H1 (cell line): Measurements from ENCODE around the gene WLS. TPM values are rescaled to one million over a fixed set of nuclear protein-coding genes. Genes with fewer than 3 reads are reported as not detected.

Experiments used
- CTCF ChIA-PET: fragments of 300-600 bp; sonication (Branson Sonifier 250); formaldehyde crosslinking; loops from one replicate; lab custom pipeline; 2021; ENCODE audit not compliant: partially characterized antibody; lab: Charles Lee
- POLR2A ChIA-PET: fragments of 300-600 bp; sonication (Branson Sonifier 250); formaldehyde crosslinking; loops from one replicate; lab custom pipeline; 2021; ENCODE audit warnings: inconsistent platforms; ENCODE audit not compliant: partially characterized antibody; lab: Charles Lee
- DNase-seq, 2 experiments: peaks; one replicate each; pipeline versions ENCODE4 v3.0.0 to v3.0.0-alpha.2; 2010 to 2022; ENCODE audit warnings: low spot score in 2 of 2, low read depth in 1 of 2, mixed read lengths in 1 of 2
- FAIRE-seq: peaks from 2 replicates; lab custom pipeline; 2011; peaks lifted over from hg19 to GRCh38; lab: Jason Lieb, UNC
- H2AFZ ChIP-seq: 2 replicates; pipeline ENCODE4 v1.8.1; 2012; ENCODE audit warnings: low read length, inconsistent platforms
- H2AK5ac ChIP-seq: 2 replicates; pipeline ENCODE4 v1.6.1; 2013; ENCODE audit warnings: low read depth, low read length
- H2BK120ac ChIP-seq: replicated peaks from 2 replicates; pipeline ENCODE3; 2013; ENCODE audit warnings: low read depth, low read length, inconsistent platforms
- H2BK12ac ChIP-seq: 2 replicates; pipeline ENCODE4 v1.6.1; 2013; ENCODE audit warnings: low read depth, low read length
- H2BK15ac ChIP-seq: 2 replicates; pipeline ENCODE4 v1.6.1; 2013; ENCODE audit warnings: low read length
- H2BK20ac ChIP-seq: 2 replicates; pipeline ENCODE4 v1.6.1; 2013; ENCODE audit warnings: low read length
- H2BK5ac ChIP-seq: 2 replicates; pipeline ENCODE4 v1.6.1; 2013; ENCODE audit warnings: low read depth, low read length
- H3K14ac ChIP-seq: 2 replicates; pipeline ENCODE4 v1.6.1; 2013; ENCODE audit warnings: inconsistent platforms; ENCODE audit not compliant: insufficient read length
- H3K18ac ChIP-seq: 2 replicates; pipeline ENCODE4 v1.6.1; 2013; ENCODE audit warnings: low read length; ENCODE audit errors: extremely low read depth
- H3K23ac ChIP-seq: 2 replicates; pipeline ENCODE4 v1.6.1; 2013; ENCODE audit warnings: inconsistent platforms; ENCODE audit not compliant: insufficient read length
- H3K23me2 ChIP-seq: 2 replicates; pipeline ENCODE4 v1.6.1; 2013; ENCODE audit warnings: low read depth, low read length
- H3K27ac ChIP-seq: 2 replicates; pipeline ENCODE4 v1.6.1; 2011; ENCODE audit warnings: low read depth, low read length, inconsistent platforms
- H3K27me3 ChIP-seq, 4 experiments: replicated peaks in 1 of 4; 1 replicate in 1 of 4; 2 replicates in 3 of 4; pipeline versions ENCODE4 v1.6.1 to v1.8.1; 2011 to 2013; ENCODE audit warnings: low read length in 3 of 4, mild to moderate bottlenecking in 3 of 4, inconsistent platforms in 2 of 4, mixed read lengths in 2 of 4, moderate library complexity in 1 of 4; ENCODE audit not compliant: control insufficient read depth in 3 of 4, insufficient read depth in 3 of 4; ENCODE audit errors: extremely low read depth in 1 of 4
- H3K36me3 ChIP-seq, 4 experiments: 2 replicates each; pipeline versions ENCODE4 v1.6.1 to v1.8.1; 2011 to 2013; ENCODE audit warnings: mild to moderate bottlenecking in 4 of 4, low read length in 3 of 4, moderate library complexity in 2 of 4, control low read depth in 1 of 4, inconsistent platforms in 1 of 4; ENCODE audit not compliant: insufficient read depth in 4 of 4, control insufficient read depth in 2 of 4
- H3K4ac ChIP-seq: replicated peaks from 2 replicates; pipeline ENCODE3; 2013; ENCODE audit warnings: low read length, low read depth, mixed read lengths, inconsistent platforms; ENCODE audit not compliant: insufficient read length
- H3K4me1 ChIP-seq, 4 experiments: replicated peaks in 1 of 4; 1 replicate in 1 of 4; 2 replicates in 3 of 4; pipeline versions ENCODE4 v1.6.1 to v1.8.1; 2011 to 2013; ENCODE audit warnings: low read length in 3 of 4, inconsistent platforms in 2 of 4, mixed read lengths in 1 of 4; ENCODE audit not compliant: insufficient read depth in 4 of 4, control insufficient read depth in 3 of 4
- H3K4me2 ChIP-seq, 2 experiments: 2 replicates each; pipeline versions ENCODE4 v1.6.1 to v1.8.1; 2011 to 2013; ENCODE audit warnings: low read depth in 2 of 2, low read length in 2 of 2, control low read depth in 1 of 2, inconsistent platforms in 1 of 2, mild to moderate bottlenecking in 1 of 2; ENCODE audit not compliant: insufficient read depth in 1 of 2
- H3K4me3 ChIP-seq, 4 experiments: fragments of 200-600, 300-600 bp in 1 of 4; sonication (generic), shearing (Covaris generic), sonication (Bioruptor Twin) in 1 of 4; 2 replicates each; pipeline versions ENCODE4 v1.5.1 to v1.8.1; 2011 to 2016; ENCODE audit warnings: low read length in 4 of 4, low read depth in 3 of 4, control low read depth in 2 of 4, inconsistent platforms in 2 of 4, mild to moderate bottlenecking in 2 of 4, mixed read lengths in 1 of 4, moderate library complexity in 1 of 4; ENCODE audit not compliant: insufficient read depth in 2 of 4; ENCODE audit errors: extremely low read depth in 1 of 4
- H3K56ac ChIP-seq: replicated peaks from 2 replicates; pipeline ENCODE3; 2013; ENCODE audit warnings: low read depth, mild to moderate bottlenecking, mixed read lengths, low read length, inconsistent platforms; ENCODE audit not compliant: insufficient read length
- H3K79me1 ChIP-seq: 2 replicates; pipeline ENCODE4 v1.6.1; 2013; ENCODE audit warnings: low read depth, low read length, control low read depth
- H3K79me2 ChIP-seq, 2 experiments: 2 replicates each; pipeline versions ENCODE4 v1.6.1 to v1.8.1; 2012 to 2013; ENCODE audit warnings: low read length in 2 of 2, mild to moderate bottlenecking in 2 of 2, inconsistent platforms in 1 of 2; ENCODE audit not compliant: insufficient read depth in 2 of 2, control insufficient read depth in 1 of 2
- H3K9ac ChIP-seq, 4 experiments: replicated peaks in 1 of 4; 1 replicate in 1 of 4; 2 replicates in 3 of 4; pipeline versions ENCODE4 v1.6.1 to v1.8.1; 2011 to 2013; ENCODE audit warnings: low read depth in 3 of 4, low read length in 3 of 4, control low read depth in 2 of 4, mild to moderate bottlenecking in 2 of 4, moderate library complexity in 2 of 4, inconsistent platforms in 1 of 4; ENCODE audit errors: extremely low read depth in 1 of 4
- H3K9me3 ChIP-seq, 2 experiments: 2 replicates each; pipeline versions ENCODE4 v1.6.1 to v1.8.1; 2012 to 2013; ENCODE audit warnings: mild to moderate bottlenecking in 2 of 2, moderate library complexity in 2 of 2, control low read depth in 1 of 2, inconsistent platforms in 1 of 2, low read depth in 1 of 2, low read length in 1 of 2, mixed read lengths in 1 of 2; ENCODE audit not compliant: insufficient read depth in 2 of 2
- H4K20me1 ChIP-seq, 2 experiments: replicated peaks in 1 of 2; 2 replicates each; pipeline versions ENCODE3 to v1.8.1; 2011 to 2013; ENCODE audit warnings: inconsistent platforms in 2 of 2, low read length in 2 of 2, mild to moderate bottlenecking in 1 of 2; ENCODE audit not compliant: insufficient read depth in 2 of 2, control insufficient read depth in 1 of 2
- H4K5ac ChIP-seq: 2 replicates; pipeline ENCODE4 v1.6.1; 2013; ENCODE audit warnings: low read length, low read depth, mixed read lengths, inconsistent platforms; ENCODE audit not compliant: insufficient read length
- H4K8ac ChIP-seq: 2 replicates; pipeline ENCODE4 v1.8.0; 2013; ENCODE audit warnings: mild to moderate bottlenecking, moderate library complexity, low read length, inconsistent platforms; ENCODE audit not compliant: insufficient read depth; ENCODE audit errors: extremely low read depth
- H4K91ac ChIP-seq: replicated peaks from 2 replicates; pipeline ENCODE3; 2013; ENCODE audit warnings: low read length, mixed read lengths, inconsistent platforms; ENCODE audit not compliant: insufficient read length
- SRF ChIP-seq: IDR thresholded peaks from 2 replicates; pipeline ENCODE4 v1.6.1; 2011; ENCODE audit warnings: mild to moderate bottlenecking, low read depth, low read length, moderate library complexity
- WGBS, 2 experiments: shearing (Covaris generic) in 1 of 2; methylation state at CpG; one replicate each; pipeline versions ENCODE4 v1.1.6 to v1.1.7; 2013 to 2015; ENCODE audit warnings: low lambda C conversion rate in 2 of 2, mixed read lengths in 2 of 2, inconsistent platforms in 1 of 2, low coverage in 1 of 2, missing lambda C conversion rate in 1 of 2; ENCODE audit not compliant: insufficient replicate concordance in 2 of 2, insufficient coverage in 1 of 2, insufficient read length in 1 of 2; ENCODE audit errors: extremely low coverage in 1 of 2, missing lambda C conversion rate in 1 of 2; 5-methylcytosine and 5-hydroxymethylcytosine counted together
- polyA plus RNA-seq, 7 experiments: library from polyadenylated mRNA; depleted of rRNA in 3 of 7; stranded (reverse) in 5 of 7; unstranded in 2 of 7; fragments of >200 nt in 5 of 7; fragments of 200-250 nt in 2 of 7; gene quantifications; 1 replicate in 5 of 7; 2 replicates in 1 of 7; 4 replicates in 1 of 7; pipeline versions ENCODE4 v1.2.1 to v1.2.3, GENCODE V29; 2011 to 2013; ENCODE audit warnings: missing spikeins in 2 of 7, mixed read lengths in 2 of 7
- total RNA-seq: library from RNA; stranded (reverse); fragmentation: NEBNext Ultra II Directional; extraction: Animal tissue kit (Norgen Biotek cat#: 25700); gene quantifications from 2 replicates; pipeline ENCODE4 v1.2.1, GENCODE V29; 2021

The WLS gene
- total and polyA plus RNA-seq, 2 of the 8 experiments (the other 6 are each of a cell fraction or from before 2014, with no cell fraction given), result 1.2 to 2.7 TPM

DNA sequence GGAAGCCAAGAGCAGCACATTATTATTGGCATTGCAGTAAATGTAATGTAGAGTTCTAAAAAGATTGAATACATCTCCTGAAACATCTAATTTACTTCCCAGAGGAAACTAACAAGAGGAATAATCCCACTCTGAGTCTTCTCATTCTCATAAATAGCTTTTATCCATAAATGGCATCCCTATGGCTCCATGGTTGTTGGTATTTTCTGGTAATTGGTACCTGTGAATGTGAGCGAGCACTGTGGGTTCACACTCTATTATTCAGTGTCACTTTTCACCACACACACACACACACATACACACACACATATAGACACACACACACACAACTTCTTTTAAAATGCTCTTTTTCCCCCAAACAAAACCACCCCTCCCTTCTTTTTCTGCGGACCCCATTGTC, 4.7 kb upstream of the WLS start:
- no peak overlapping the region for H4K5ac ChIP-seq
- H3K23ac ChIP-seq, result no peak overlapping the region
- H3K23me2 ChIP-seq, result peaks cover 4% of the 10 kb centered on the region; the same call in 1 of the 2 replicates
- POLR2A ChIA-PET, result no interaction called here
- no peak overlapping the region for H2BK120ac ChIP-seq
- no peak overlapping the region for H3K18ac ChIP-seq
- no peak overlapping the region for H3K4ac ChIP-seq
- H2AK5ac ChIP-seq, result no peak overlapping the region
- no peak overlapping the region for H4K8ac ChIP-seq
- H3K4me2 ChIP-seq, result no peak overlapping the region
- H3K14ac ChIP-seq, result no peak overlapping the region
- H3K79me1 ChIP-seq, result no peaks in the 10 kb centered on the region
- TF ChIP-seq SRF, result no peak
- H2BK20ac ChIP-seq, result no peak overlapping the region
- DNase-seq (no peak), FAIRE-seq (no peak)
- H3K36me3 ChIP-seq, result no peaks in the 10 kb centered on the region
- H3K9me3 ChIP-seq, result no peaks in the 10 kb centered on the region
- no peak overlapping the region for H3K9ac ChIP-seq
- no peaks in the 10 kb centered on the region for H3K79me2 ChIP-seq
- H3K4me3 ChIP-seq, result no peak overlapping the region
- H3K4me1 ChIP-seq, result peaks cover 0 to 2% (median under 1%) of the 10 kb centered on the region in 4 experiments; a peak in 2 of 7 replicates
- H3K27ac ChIP-seq, result no peak overlapping the region
- no peak overlapping the region for H2AFZ ChIP-seq
- H2BK5ac ChIP-seq, result no peak overlapping the region
- H3K27me3 ChIP-seq, result peaks cover 34 to 60% (median 54%) of the 10 kb centered on the region in 4 experiments
- CTCF ChIA-PET, result interaction anchor here (1.2 to 3.0 kb wide), 2 partner anchors 105 to 117 kb away, joined by 3 to 8 read pairs; no protein-coding TSS in a partner anchor
- no peak overlapping the region for H2BK15ac ChIP-seq
- H3K56ac ChIP-seq, result no peak overlapping the region
- peaks cover 0 to 5% of the 10 kb centered on the region in 2 experiments for H4K20me1 ChIP-seq
- no peak overlapping the region for H2BK12ac ChIP-seq
- 85% methylated on average over 2 of the region's 2 CpGs; no CpG with 5 or more reads in 1 of the 2 experiments for WGBS, 2 experiments
- no peak overlapping the region for H4K91ac ChIP-seq
